GM19467 (cell line): ENCODE measurements around the gene ICAM5.
A peak's percentile ranks its signal among the peaks of the same experiment; 100 is the strongest.

ENCODE experiments used
- ATAC-seq: cut with Tn5 transposase; IDR thresholded peaks from one replicate; pipeline ENCODE4 v1.9.1; 2021; ENCODE audit warnings: mild to moderate bottlenecking, moderate library complexity; ENCODE audit not compliant: unreplicated experiment

ICAM5 gene

DNA sequence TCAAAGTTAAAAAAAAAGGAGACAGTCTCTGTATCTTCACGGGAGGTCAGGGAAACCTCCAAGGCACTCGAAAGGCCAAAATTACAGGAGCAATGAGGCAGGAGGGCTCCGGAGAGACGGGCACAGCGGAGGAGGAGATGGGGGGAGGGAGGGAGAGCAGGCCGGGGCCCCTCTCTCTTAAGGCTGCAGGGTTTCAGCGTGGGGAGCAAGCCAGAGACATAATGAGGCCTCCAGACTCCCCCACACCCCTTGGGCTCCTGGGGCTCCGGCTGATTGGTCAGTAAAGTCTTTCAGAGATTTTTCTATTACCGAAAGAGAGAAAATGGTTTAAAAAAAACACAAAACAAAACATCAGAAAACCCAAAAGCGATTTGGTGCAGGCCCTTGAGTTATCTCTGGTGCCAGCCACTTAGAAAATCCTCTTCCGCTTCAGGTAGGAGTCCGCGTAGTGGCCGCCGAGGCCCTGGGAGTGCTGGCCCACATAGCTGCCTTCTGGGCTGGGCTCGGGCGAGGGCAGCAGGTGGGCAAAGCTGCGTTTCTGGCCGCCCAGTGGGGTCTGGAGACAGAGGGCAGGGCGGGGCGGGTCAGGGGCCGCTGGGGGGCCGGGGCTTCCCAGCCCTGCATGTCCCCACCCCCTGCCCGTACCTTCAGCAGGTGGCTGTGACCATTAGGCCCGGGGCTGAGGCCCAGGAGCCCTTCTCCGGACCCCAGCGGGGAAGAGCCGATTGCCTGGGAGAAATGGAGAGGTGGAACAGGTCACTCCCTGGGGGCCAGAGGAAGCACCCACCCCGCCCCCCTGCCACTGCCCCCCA, 27.5 kb downstream of the ICAM5 start:
- ATAC-seq, result no peak

DNA sequence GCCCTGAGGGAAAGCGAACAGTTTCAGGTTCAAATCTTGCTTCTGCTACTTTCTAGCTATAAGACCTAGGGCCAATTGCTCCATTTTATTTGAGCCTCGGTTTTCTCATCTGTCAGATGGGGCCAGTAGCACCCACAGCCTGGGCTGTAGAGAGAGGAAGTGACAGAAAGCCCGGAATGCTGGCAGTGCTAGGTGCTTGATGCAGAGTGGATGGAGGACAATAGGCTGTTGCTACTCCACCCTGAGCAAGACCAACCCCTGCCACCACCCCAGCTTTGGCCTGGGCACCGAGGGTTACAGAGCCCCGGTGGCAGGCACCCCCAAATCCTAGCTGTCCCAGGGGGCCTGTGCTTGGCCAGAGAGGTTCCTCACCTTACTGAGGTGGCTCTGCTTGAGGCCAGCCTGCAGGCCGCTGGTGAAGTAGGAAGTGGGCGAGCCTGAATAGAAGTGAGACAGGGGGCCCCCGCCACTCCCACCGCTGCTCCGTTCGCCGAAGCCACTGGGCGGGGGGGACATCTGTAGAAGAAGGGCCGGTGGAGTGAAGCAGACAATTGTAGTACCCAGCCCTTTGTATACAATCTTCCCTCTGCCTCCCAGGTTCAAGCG, 28.2 kb downstream of the ICAM5 start:
- no peak for ATAC-seq

DNA sequence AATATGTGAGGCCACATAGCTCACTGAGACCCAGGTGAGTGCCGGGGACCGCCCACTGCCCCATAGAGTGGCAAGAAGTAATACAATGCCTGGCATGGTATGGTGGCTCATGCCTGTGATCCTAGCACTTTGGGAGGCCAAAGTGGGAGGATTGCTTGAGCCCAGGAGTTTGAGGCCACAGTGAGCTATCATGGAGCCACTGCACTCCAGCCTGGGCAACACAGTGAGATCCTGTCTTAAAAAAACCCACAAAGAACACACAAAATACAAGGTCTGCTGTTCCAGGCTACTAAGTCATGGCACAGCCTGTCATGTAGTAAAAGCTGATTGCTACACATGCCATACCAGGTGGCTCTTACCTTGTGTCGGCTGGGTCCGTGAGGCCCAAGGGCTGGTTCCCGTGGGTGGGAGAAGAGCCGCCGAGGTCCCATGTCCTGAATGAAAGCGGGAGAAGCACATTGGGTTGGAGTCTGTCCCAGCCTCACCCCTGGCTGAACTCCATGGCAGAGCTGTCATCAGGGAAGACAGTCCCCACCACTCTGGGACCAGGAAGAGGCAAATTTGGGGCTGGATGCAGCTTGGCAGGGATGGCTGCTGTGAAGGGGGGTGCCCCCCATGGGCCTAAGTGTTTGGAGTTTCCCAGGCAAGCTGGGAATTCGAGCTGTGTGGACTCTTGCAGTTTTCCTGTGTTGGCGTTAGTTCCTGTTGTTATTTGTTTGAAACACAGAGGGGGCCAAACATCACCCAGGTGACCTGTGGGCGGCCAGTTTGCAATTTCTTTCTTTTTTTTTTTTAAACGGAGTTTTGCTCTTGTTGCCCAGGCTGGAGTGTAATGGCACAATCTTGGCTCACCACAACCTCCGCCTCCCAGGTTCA, 29.3 kb downstream of the ICAM5 start:
- ATAC-seq, result no peak

DNA sequence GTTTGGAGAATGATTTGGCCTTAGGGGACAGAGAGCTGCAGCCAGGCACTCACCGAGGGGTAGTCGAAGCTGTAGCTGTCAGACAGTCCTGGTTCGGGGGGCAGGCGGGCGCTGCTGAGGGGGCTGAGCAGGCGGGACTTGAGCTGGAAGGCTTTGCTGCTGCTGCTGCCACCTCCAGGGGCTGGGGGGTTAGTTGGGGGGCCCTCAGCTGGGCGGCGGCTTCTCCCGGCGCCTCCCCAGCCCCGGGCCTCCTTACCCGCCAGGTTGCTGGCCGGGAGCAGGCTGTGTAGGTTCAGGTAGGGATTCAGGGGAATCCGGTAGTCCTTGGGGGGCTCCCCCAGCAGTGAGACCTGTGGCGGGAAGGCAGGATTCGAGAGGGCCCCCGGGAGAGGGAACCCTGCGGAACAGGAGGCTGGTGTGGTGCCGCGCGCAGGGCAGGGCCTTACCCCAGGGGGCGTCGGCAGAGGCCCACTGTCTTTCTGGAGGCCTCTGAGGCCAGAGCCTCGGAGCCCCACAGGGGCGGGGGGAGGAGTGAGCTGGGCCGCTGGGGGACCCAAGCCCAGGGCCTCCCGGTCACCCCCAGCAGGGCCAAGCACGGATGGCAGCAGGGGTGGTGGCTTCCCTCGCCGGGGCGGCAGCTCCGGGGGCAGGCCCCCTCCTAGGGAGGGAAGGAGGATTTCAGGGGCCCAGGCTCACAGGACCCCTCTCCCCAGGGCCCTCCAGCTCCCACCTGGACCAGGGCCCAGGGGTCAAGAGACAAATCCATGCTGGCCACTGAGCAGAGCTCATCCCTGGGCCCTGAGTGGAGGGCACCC, 31.1 kb downstream of the ICAM5 start:
- ATAC-seq, result no peak

DNA sequence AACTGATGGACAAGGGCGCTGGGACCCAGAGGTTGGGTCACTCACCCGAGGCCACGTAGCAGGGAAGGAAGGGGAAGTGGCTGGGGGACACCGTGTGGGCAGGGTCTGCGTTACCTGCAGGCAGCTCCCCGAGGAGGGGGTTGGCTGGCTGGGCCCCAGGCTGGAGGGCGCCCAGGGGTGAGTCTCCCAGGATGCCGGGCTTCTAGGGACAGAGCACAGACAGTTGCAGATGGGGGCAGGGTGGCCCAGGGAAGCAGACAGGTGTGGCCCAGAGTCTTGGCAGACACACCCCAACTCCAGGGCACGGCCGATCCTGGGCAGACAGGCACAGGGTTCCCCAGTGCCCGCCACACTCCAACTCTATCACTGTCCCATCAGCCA, 31.7 kb downstream of the ICAM5 start:
- ATAC-seq, result no peak

DNA sequence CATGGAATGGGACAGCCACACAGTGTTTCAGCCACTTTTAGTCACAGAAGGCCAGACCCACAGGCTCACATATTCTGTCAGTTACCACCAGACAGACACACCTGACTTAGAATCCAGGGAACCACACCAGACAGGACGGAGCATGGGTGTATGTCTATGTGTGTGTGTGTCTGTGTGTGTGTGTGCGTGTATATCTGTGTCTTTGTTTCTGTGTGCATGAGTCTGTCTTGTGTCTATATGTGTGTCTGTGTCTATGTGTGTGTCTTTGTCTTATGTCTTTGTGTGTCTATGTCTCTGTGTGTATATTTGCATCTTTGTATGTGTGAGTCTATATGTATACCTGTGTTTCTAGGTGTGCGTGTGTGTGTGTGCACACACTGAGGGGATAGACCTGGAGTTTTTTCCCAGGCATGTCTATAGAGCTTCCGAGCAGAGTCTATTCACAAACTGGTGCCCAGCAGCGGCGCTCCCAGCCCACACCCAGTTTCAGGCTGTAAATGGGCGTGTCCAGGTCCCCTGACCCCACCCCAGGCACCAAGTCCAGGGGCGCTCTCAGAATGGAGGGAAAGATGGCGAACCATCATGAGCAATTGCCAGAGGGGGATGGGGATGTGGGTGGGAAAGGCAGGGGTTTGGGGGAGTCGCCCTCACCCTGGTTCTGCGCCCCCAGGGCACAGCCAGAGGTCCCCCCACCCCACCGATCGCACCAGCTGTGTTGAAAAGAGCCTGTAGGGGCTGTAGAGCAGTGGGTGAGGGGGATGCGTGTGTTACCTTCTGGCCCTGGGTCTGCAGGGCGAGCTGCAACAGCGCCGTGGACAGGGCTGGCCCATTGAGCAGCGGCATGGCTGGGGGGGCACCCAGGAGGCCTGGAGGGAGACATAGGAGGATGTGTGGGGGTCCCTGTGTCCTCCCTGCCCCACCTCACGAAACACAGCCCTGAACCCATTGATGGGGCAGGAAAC, 32.4 kb downstream of the ICAM5 start:
- no peak for ATAC-seq

DNA sequence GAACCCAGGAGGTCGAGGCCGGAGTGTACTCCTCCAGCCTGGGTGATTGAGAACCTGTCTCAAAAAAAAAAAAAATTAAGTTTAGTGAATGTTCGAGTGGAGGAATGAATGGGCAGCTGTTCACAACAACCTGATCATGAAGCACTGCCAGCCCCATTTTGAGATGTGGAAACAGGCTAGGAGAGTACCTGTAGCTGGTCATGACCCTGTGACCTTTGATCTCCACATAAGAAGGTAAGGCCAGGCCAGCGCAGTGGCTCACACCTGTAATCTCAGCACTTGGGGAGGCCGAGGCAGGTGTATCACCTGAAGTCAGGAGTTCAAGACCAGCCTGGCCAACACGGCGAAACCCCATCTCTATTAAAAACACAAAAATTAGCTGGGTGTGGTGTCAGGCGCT, 36.0 kb downstream of the ICAM5 start:
- no peak for ATAC-seq

DNA sequence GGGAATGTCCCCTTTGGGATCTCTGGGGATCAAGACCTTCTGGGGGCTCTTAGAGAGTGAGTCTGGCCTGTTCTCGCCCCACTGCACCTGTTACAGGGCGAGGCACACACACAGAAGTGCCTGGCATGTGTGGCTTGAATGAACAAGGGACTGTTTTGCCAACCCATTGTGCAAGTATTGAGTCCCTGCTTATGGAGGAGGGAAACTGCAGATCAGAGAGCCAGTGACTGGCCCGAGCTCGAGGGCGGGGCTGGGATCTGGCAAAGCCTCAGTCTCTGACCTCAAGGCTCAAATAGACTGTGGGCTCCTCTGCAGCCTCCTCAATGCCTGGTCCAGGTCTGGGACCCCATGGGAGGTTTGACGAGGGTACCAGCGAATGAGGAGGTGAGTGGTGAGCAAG, 38.0 kb downstream of the ICAM5 start:
- ATAC-seq, result no peak

DNA sequence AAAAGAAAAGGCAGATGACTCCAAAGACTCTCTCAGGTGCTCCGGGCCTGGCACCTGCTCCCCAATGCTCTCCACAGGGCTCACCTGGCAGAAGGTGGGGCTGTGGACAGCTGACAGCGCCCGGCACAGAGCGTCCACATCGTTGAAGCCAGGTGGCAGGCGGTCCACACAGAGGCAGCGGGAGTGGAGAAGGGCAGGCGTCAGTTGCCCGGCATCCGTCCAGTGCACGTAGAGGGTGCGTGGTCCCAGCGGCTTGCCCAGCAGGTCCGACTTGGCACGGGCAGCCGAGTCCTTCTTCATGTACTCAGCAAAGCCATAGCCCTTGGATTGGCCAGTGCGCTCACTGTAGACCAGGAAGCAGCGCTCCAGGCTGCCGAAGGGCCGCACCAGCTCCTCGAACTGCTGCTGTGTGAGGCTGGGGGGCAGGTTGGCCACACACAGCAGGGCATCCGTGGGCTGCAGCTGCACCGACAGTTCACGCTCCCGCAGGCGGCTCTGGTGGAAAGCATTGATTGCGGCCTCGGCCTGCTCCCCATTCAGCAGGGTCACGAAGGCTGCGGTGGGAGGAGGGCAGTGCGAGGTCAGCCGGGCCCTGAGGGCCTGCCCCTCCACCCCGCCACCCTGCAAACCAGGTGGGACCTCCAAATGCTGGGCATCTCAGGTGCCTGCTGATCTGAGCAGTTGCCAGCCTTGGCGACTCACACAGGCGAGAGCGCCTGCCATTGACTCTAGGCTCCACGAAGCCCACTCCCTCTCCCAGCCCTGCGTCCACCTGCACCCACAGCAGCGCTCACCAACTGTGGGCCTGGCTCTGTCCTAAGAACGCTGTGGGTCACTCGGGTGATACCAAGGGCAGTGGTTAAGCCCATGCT, 39.0 kb downstream of the ICAM5 start:
- ATAC-seq, result no peak

DNA sequence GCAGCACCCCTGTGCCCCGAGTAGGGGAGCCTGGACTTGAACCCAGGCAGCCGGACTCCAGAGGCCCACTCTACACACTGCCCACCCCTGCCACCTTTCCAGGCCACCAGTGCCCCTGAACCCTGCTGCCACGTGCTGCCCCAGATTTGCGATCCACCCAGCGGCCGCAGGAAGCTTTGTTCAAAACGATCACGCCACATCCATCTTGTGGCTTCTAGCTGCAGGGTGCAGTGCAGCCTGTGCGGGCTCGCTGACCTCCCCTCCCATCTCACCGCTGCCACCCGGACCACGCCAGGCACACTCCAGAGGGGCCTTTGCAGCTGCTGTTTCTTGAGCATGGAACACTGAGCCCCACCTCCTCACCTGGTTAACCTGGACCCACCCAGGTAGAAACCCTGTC, 39.8 kb downstream of the ICAM5 start:
- ATAC-seq, result no peak

DNA sequence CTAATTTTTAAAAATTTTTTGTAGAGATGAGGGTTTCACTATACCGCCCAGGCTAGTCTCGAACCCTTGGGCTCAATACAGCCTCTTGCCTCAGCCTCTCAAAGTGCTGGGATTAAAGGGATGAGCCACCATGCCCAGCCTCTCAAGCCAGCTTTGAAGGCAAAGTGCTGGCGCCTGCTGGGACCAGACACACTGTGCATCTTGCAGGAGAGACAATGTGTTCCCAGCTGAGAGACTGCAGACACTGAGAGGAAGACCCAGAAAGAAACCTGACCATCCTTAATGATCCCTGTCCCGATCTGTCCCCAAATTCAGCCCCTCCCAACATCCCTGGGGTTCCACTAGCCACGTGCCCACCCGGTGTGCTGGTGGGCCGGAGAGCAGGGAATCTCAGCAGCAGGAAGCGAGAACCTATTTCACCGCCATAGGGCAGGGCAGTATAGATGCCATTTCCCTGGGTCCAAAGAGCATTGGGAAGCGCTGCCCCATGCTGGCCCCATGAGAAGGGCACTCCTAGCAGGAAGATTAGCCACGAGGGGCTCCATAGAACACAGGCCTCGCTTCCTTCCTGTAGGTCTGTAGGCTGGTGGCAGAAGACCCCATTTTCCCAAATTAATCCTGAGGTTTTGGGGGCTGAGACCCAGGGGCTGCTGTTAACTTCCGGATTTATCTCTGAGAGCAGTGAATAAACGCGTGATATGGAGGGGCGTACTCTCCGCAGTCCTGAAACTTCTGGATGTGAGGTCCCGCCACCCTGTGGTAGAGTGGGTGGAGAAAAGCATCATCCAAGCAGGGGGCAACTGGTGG, 42.6 kb downstream of the ICAM5 start:
- ATAC-seq, result no peak

DNA sequence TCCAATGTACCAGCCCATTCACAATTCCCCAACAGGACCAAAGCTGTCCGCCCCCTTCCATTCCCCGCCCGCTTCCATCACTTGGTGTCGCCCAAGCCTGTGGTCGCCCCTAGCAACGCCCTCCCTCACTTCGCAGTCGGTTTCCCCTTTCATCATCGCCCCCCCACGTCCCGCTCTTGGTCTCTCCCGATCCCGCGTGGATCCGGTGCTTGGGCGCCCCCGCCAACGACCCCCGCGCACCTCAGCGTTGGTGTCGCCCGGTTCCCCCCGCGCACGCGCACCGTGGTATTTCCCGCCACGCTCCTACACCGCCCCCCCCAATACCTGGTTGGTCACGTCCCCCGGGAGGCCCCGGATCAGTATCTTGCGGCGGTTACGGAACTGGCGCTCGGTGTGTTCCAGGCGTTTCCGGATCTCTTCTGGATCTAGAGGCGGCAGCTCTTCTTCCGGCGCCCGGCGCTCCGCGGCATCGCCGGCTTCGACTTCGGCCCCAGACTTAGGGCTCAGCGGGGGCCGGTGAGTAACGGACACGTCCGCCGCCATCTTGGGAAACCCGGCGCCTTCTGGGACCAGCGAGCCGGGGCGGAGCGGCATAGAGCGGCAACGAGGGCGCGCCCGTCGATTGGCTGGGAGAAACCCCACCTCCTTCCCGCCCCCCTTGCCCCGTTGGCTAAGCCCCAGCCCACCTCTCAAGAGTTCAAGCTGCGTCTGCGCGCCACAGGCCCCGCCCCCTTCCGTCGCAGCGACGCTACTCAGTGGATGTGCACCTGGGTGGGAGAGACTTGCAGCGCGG, 43.4 kb downstream of the ICAM5 start, which contains the start of gene RAVER1:
Gene RAVER1 (minus strand): TSS at position 565 of the 793 bp plus-strand sequence. CDS start 22 bp downstream, at position 543.
- ATAC-seq, result peak; percentile 89

DNA sequence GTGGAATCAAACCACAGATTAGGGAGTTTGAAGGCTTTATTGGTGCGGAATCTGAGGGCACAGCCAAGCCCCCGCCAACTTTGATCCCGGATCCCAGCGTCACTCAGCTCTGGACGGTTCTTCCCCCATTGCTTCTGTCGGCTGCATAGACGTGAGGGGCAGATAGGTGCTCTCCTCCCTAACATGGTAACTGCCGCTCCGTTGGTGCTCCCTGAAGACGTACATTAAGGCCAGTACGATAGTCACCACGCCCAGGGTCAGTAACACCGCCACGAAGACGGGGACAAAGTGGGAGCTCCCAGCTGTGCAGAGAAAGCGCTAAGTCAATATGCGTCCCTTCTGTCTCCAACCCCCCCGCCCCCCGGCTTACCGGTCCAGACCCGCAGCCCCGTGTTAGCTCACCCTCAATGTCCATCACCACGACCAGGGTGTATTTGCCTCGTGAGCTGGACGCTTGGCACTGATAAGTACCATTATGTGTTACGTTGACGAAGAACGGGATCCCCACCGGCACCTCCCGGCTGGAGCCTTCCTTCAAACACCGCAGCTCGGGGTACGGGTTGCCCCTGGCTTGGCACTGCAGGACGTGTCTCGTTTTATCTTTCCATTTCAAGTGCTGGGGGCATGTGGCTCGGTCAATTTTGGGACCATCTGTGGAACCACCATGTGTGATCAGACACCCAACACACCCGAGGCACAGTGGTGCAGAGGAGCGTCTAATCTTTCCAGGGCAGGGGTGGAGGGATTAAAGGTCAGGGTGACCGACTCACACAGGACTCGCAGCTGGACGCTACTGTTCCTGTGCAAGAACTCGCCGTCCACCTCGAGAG, 44.2 kb downstream of the ICAM5 start:
- ATAC-seq, result no peak

DNA sequence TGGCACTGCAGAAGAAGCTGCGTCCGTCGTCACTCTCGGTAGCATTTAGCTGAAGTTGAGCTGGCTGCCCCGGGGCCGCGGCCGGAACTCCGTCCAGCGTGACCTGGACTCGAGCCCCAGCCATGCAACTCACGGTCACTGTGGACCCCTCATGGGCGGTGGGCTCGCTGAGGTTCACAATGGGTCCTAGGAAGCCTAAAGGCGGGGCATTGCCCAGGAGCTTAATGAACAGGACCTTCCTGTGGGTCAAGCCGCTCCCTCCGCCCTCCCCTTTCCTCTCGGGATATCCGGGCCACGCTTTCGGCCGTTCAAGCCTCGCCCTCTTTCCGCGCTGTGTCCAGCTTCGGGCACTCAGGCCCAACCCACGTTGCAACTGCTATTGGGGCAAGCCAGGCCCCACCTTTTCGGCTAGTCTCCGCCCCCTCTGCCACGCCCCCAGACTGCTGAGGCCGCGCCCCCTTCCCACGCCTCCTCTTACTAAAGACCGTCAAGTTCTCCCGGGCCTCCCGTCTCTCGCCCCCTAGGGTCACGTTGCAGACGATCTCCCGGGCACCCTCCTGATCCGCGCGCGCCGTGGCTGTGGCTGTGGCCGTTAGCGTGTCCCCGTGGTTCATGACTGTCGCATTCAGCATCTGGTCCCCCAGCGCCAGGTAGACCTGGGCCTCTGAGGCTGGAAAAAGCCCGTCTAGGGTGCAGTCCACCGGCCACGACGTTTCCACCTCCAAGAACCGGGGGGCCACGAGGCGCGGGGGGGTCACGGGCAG, 45.0 kb downstream of the ICAM5 start:
- no peak for ATAC-seq

DNA sequence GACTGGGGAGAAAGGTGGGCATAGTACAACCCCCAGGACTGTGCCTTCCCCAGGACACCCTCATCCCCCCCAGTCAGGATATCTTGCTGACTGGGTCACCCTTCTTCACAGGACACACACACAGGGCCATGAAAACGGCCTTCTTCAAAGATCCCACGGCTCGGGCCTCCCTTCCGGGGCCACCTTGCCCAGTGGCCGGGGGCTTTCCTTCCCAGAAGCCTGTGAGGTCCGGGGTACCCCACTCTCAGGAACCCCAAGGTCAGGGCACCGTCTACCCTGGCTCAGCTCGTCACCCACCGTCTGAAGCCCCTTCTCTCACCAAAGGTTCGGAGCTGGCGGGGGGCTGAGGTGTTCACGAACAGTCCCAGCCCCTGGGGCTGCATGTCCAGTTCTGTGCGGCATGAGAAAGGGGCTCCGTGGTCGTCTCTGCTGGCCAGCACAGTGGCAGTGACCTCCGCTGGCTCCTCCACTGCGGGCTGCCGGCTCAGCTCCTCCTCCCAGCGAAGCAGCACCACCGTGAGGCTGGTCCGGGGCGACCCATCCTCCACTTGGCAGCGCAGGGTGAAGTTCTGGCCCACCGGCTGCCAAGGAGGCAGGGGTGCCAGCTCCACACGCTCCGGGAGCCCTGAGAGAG, 45.7 kb downstream of the ICAM5 start:
- ATAC-seq, result no peak
